DMS 273 treated with DMSO at 0.1 percent for 48 hours (cell line): Measurements from ENCODE around the gene LARP1.
A peak's percentile ranks its signal among the peaks of the same experiment; 100 is the strongest.
"Not testable (repeated sequence)": the region's sequence is repeated elsewhere in the genome, so short reads cannot be mapped to it uniquely, and the experiment has no call there.

Experiments used
- DNase-seq: peaks from one replicate; lab custom pipeline; 2025; lab: John Stamatoyannopoulos, UW

The LARP1 gene

GRCh38 chr5:154735362-154735761 is 19.8 kb upstream of the LARP1 start:
- DNase-seq, result not testable (repeated sequence)

DNA sequence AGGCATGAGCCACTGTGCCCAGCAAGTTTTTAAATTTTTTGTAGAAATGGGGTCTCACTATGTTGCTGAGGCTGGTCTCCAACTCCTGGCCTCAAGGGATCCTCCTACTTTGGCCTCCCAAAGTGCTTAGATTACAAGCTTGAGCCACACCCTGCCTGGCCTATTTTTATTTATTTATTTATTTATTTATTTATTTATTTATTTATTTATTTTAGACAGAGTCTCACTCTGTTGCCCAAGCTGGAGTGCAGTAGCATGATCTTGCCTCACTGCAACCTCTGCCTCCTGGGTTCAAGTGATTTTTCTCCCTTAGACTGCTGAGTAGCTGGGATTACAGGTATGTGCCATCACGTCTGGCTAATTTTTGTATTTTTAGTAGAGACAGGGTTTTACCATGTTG is 18.8 kb upstream of the LARP1 start:
- DNase-seq, result not testable (repeated sequence)

DNA sequence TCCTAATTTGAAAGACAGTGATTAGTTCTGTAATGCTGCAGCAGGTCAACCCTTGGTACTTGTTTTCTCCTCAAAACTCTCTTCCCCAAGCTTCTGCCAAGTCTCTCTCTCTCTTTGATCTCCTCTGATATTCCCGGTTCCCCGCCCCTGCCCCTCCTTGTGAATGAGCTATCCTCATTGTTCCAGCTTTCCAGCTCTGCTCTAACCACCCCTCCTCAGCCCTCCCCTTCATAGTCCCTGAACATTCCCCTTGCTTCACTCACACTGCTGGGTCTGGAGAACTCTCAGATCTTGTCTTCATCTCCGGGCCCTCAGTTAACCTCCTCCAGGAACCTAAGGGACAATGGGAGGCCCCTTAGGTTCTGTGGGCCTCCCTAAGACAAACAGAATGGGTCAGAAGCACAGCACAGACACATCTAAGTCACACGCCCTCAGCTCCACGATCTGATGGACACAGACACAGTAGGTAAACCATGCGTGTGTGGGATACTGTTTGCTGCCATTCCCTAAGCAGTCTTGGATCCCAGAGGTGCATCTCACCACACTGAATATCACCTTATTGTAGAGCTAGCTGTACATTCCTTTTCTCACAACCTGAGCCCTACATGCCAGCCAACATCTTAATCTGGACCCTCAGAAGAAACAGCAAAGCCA is 17.4 kb upstream of the LARP1 start:
- DNase-seq, result no peak

- DNase-seq, result no peak
Measured at GRCh38 chr5:154740483-154740882, 14.7 kb upstream of the LARP1 start.

DNA sequence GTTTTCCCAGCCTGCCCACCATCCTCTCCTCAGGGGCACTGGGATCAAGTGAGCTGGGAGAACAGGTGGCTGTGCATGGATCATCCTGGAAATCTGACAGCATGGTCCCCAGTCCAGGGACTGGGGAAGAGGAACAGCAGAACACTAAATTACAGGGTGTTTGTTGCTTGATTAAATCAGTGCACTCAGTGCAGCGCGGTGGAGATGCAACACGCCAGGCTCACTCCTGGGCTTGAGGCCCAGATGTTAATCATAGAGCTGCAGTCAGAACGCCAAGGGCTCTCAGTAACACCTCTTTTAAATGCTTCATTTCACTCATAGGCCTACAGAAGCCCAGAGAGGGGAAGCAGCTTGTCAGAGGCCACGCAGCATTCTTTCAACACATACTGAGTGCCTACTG is 14.2 kb upstream of the LARP1 start:
- DNase-seq, result peak; percentile 80

- no peak for DNase-seq
Measured at GRCh38 chr5:154741415-154741814, 13.8 kb upstream of the LARP1 start.

DNA sequence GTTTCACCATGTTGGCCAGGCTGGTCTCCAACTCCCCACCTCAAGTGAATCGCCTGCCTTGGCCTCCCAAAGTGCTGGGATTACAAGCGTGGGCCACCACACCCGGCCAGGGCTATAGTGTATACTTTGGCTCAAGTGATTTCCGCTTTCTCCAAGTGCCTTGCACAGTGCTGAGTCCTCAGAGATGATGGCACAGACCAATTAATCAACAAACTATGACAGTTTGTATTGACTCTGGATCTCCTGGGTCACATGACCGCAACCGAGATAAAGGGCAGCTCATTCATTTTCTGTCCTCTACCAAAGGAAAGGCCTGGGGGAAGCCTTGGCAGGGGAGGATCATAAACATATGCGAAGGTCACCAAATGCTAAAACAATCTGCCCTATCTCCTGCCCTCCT is 11.4 kb upstream of the LARP1 start:
- DNase-seq, result no peak

DNA sequence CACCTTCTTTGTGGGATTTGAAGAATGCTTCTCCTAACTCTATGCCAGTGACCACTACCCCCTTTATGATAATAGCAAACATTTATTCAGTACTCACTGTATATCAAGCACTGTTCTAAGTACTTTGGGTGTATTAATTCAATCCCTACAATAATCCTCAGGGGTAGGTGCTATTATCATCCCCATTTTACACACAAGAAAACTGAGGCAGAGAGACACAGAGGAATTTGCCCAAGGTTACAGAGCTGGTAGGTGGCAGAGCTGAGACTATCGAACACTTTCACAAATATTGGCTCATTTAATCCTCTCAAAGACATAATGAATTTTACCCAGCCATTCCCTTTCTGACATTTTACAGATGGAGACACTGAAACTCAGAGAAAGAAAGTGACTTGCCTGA is 9.8 kb upstream of the LARP1 start:
- DNase-seq, result no peak

- peak; percentile 94 for DNase-seq
Measured at GRCh38 chr5:154749491-154749890, 5.7 kb upstream of the LARP1 start.

DNA sequence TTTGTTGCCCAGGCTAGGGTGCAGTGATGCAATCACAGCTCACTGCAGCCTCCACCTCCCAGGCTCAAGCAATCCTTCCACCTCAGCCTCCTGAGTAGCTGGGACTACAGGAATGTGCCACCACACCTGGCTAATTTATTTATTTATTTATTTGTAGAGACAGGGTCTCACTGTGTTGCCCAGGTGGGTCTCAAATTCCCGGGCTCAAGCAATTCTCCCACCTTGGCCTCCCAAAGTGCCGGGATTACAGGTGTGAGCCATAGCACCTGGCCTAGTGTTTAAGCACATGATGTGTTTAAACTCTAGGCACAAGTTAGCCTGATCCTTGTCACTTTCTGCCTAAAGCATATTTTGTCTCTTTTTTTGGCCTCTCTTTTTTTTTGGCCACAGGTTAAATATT is 4.5 kb upstream of the LARP1 start:
- not testable (repeated sequence) for DNase-seq

GRCh38 chr5:154751854-154752253 is 3.3 kb upstream of the LARP1 start:
- DNase-seq, result no peak

GRCh38 chr5:154753792-154754191 is 1.4 kb upstream of the LARP1 start:
- DNase-seq, result peak; percentile 69

DNA sequence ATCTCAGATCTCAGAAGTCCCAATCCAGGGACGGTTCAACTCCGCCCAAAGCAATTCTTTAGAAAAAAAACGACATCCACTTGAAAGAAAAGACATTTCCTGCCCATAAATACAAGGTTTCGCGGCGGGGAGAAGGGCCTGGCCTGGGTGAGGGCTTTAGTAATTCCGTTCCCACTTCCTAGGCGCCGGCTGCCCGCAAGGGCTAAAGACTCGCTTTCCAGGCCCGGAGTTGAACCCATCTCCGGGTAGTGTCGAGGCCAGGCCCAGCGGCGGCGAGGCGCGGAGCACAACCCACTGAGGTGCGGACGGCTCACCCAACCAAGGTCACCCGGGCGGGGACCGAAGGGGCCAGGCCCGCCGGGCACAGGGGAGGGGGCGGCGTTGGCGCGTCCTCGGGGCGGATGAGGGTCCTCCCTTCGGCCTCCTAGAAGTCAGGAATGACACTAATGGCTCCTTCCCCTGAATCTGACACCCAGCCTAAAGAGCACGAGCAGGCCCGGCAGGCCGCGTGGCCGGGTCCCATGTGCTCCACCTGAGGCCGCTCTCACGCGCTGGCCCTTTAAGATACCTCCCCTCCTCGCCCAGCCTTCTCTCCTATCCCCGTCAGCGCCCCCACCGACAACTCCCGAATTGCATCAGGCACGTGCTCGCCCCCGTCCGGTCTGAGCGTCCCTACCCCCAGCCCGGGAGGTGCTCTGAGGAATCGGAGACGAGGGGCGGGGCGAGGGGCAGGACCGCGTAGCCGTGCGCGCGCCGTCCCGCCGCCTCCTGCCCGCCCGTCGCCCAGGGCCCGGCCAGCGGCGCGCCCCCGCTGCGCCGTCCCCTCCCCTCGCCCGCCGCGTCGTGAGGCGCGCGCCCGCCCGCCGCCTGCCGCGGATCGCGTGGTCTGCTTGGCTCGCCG is 467 bp upstream of the LARP1 start:
- peak; percentile 96 for DNase-seq

GRCh38 chr5:154756009-154756867 is 1.1 kb downstream of the LARP1 start:
- DNase-seq, result no peak

- no peak for DNase-seq
Measured at GRCh38 chr5:154756868-154757813, 2.0 kb downstream of the LARP1 start.

DNA sequence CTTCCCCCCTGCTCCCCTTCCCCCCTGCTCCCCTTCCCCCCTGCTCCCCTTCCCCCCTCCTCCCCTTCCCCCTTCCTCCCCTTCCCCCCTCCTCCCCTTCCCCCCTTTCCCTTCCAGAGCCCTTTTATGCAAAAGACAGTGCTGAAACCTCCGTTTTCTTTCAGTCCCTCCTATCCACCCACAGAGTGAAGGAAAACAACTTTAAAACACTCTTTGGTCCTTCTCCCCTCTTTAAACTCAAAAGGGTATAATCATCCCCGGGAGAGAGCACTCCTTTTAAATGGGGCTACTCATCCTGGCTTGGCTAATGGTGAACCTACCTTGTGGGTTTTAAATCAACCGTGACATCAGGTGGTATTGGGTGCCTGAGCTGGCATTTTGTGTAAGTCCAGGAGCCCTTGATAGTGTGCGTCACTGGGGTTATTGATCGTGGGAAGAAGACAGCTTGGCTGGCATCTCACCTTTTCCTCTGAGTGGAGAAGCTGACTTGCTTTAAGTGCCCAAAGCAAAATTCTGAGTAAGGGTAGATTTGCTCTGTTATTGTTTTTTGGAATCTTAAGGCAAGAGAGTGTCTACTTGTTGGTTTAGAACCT is 2.7 kb downstream of the LARP1 start:
- no peak for DNase-seq

GRCh38 chr5:154758493-154758892 is 3.3 kb downstream of the LARP1 start:
- DNase-seq, result no peak

GRCh38 chr5:154758977-154759376 is 3.8 kb downstream of the LARP1 start:
- no peak for DNase-seq

DNA sequence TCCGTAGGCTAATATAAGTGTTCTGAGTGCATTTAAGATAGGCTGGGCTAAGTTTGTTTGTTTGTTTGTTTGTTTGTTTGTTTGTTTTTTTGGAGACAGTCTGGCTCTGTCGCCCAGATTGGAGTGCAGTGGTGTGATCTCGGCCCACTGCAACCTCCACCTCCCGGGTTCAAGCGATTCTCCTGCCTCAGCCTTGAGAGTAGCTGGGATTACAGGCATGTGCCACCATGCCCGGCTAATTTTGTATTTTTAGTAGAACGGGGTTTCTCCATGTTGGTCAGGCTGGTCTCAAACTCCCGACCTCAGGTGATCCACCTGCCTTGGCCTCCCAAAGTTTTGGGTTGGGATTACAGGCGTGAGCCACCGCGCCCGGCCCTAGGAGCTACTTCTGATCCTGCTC is 4.7 kb downstream of the LARP1 start:
- DNase-seq, result not testable (repeated sequence)

- no peak for DNase-seq
Measured at GRCh38 chr5:154761046-154761736, 6.0 kb downstream of the LARP1 start.
